HG03175 (cell line): ENCODE data around the gene ALDH3B1.

ENCODE experiments used
- ATAC-seq: cut with Tn5 transposase; IDR thresholded peaks from one replicate; pipeline ENCODE4 v1.9.1; 2021; ENCODE audit warnings: mild to moderate bottlenecking, moderate library complexity; ENCODE audit not compliant: unreplicated experiment

The ALDH3B1 gene

GRCh38 chr11:68061508-68061907, 51.4 kb downstream of the ALDH3B1 start:
- no peak for ATAC-seq

GRCh38 chr11:68064926-68065325, 54.8 kb downstream of the ALDH3B1 start:
- no peak for ATAC-seq

- ATAC-seq = no peak
These were observed 55.7 kb downstream of the ALDH3B1 start for GRCh38 chr11:68065841-68066240.

- ATAC-seq = no peak
These were observed 56.6 kb downstream of the ALDH3B1 start for GRCh38 chr11:68066742-68067141.

GRCh38 chr11:68067991-68068390, 57.9 kb downstream of the ALDH3B1 start:
- no peak for ATAC-seq

GRCh38 chr11:68071281-68072048, 61.3 kb downstream of the ALDH3B1 start:
- ATAC-seq = no peak

GRCh38 chr11:68074584-68075352, 64.6 kb downstream of the ALDH3B1 start:
- ATAC-seq = no peak

- ATAC-seq = no peak
These were observed 66.4 kb downstream of the ALDH3B1 start for GRCh38 chr11:68076371-68077042.

GRCh38 chr11:68077617-68078582, 67.8 kb downstream of the ALDH3B1 start:
- peak; percentile 77 for ATAC-seq
